Measurements from ENCODE around the gene KRT33A.
A peak's percentile ranks its signal among the peaks of the same experiment; 100 is the strongest.
"Not testable (repeated sequence)": the region's sequence is repeated elsewhere in the genome, so short reads cannot be mapped to it uniquely, and the experiment has no call there.

The KRT33A gene

DNA sequence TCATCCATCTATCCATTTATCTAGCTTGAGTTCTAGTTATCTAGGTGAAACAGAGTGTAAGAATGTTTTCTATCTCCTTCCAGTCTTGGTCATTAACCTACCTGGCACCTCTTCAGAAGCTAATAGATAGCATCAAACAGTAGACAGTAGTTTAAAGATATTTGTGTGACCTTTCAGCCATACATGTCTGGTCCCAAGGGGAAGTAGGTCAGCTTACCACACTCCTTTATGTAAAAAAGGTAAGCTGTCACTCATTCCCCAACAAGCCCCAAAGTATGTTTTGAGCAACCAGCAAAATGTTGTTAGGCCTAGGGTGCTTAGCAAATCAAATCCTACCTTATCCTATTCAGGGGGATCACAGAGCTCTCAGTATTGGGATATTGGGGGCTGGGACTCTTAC lies 15.4 kb upstream of the KRT33A start:
- DNase-seq = no peak

DNA sequence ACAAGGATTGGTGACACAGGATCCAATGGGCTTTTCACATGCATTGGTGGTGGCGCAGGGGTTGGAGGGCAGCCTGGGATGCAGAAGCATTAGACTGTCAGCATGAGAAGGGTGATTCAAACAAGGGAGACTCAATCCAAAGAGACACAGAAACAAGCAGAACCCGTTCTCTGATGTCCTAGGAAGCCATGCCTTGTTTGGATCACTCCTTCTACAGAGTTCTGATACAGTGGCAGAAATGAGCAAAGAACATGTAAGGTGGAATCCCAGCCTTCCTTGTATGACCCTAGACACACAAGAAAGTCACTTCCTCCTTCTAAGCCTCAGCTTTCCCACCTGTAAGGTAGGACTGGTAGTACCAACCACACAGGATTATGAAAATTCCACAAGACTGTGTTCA lies 13.3 kb upstream of the KRT33A start:
- no peak for DNase-seq

DNA sequence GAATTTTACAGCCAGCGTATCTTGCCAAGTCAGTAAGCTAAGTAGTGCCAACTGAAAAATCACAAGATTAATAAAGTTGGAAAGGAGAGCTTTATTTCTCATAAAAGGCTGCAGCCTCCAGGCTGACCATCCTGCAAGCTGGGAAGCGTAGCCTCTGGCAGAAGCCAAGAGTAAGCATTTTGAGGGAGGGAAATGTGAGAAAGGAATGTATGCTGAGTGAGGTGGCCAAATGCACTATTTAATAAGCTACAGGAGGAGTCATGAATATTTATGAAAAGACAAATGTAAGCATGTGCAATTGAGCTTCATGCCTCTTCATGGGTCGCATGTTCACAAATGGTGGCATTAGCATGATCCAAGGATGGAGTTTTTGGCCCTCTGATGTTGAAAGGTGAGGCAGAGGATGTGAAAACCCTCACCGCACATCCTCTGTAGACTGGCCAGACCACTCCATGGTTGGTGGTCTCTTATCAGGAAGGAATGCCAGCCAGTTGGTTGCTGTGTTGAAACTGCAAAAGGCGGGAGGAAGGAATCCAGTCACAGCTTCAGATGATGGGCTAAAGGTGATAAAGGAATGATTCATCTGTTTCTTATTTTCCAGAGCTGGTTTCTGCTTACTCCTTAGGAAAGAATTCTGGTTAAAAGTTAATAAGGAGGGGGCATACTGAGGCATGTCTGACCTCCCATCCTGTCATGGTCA lies 9.8 kb upstream of the KRT33A start:
- no peak for DNase-seq

DNA sequence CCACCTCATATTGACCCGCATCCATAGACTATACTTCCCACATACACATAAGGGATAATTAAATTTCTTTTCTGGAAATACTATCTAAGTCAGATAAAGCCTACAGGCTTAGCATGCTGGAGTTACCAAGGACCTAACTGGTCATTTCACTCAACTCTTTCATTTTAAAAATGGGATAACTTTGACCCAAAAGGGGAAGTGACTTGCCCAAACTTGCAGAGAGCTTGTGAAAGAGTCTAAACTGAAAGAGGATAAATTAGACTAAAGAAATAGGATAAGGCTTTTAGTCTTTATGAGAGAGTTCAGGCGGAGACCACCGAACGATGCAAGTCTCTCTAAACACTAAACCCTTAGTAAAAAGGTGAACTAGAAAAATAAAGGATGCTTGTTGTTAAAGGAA lies 3.9 kb upstream of the KRT33A start:
- DNase-seq = no peak

DNA sequence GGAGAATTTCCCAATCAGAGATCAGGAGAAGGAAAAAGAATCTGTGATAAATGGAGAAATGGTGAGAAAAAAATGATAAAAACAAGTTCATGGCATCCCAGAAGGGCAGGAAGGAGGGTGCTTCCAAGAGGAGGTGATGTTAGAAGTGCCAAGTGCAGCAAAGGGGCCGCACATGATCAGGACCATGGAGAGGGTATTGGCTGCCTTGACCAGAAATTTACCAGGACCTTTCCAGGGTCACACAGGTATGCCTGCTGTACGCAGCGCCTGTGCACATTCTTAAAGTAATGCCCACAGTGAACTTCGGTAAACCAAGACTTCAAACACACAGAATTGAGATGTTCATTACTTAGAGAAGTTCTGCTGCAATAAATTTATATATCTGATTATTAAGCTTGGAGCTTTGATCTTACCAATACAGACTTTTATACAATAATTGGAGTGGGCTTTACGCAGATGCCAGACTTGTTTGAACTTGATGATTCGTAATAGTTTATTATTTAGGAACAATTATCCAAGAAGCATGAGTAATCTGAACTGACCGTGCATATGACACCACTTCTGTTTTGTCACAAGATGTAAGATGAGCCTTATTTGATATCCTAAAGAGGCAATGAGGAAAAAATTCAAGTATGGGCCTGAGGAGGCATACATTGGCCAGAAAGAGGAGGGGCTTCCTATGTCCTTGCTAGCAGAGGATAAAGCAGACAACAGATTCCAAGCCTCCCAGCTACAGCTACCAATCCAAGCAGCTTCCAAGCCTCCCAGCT lies 2.2 kb upstream of the KRT33A start:
- DNase-seq = no peak

DNA sequence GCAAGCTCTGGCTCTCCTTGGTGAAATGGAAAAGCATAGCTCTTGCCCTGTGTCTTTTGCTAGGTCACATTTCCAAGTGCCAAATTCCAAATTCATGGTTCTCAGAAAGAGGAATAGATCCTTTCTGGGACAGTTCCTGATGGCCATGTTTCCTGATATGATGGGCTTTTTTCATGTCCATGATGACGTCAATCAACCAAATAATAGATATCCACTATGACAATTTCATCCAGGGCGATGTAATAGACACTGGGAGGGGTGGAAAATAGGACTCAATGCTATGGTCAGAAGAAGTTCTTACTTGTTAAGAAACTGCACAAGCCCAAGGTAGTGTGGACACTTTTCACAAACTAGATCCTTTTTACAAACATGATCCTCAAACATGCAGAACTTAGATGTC lies 549 bp upstream of the KRT33A start:
- no peak for DNase-seq

DNA sequence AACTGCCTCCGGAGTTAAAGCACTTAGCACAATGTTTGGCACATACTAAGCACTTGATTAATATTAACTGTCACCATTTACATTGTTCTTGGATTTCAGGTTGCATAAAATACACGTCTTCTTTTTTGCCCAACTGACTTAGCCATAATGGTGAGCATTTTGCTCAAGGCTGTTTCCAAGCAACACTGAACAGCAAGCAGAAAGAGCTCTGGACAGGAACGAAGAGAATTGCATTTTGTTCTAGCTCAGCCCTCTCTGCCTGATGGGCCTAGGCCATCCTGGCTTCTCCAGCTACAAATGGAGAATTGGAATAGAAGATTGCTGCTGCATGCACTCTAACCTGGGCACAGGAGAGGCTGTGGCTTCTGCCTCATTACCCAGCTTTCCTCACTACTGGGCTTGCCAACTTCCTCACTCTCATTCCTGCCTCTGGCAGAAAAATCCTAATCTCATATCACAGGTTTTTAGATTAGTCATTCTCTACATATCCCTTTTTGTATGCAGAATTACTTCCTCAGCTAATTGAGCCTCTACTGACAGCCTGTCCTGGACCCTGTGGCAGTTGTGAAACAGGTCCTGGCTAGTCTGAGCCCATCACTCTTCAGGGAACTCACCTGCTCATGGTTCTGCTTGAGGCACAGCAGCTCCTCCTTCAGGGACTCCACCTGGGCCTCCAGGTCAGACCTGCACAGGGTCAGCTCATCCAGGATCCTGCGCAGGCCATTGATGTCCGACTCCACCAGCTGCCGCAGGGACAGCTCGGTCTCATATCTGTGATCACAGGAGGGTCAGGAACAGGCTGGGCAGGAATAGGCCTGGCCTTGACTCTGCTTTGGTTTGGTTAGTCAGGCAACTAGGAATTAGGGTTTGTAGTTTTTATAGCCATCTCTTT lies 2.5 kb downstream of the KRT33A start:
- peak in 1 of 58 donors; percentile 3 for DNase-seq

DNA sequence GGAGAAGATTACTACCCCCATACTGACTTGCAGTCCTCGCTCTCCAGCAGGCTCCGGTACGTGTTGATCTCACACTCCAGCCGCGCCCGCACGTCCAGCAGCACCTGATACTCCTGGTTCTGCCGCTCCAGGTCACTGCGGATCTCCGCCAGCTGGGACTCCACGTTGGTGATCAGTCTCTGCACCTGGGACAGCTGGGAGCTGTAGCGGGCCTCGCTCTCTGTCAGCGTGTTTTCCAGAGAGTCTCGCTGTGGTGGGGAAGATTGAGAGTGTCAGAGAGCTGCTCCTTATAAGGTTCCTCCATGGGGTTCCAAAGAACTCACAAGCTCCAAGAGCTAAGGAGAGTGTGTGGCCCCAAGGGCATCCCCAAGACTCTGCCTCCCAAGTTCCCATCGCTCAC lies 4.2 kb downstream of the KRT33A start:
- DNase-seq = not testable (repeated sequence)

DNA sequence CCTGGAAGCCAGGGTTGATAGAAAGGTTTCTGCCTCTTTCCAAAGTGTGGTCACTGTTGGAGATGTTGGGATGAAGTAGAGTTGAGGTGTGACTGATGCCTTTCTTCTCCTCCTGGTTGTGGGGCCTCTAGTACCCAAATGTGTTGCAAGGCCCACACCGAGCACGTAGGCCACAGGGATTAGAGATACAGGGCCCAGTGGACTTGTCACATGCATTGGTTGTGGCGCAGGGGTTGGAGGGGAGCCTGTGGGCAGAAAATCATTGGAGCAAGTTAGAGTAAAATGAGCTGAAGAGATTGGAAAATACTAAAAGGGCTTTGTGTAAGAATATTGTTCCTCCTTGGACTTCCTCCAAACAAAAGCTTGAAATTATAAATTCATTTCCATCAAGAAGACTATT lies 4.6 kb downstream of the KRT33A start:
- DNase-seq = no peak

DNA sequence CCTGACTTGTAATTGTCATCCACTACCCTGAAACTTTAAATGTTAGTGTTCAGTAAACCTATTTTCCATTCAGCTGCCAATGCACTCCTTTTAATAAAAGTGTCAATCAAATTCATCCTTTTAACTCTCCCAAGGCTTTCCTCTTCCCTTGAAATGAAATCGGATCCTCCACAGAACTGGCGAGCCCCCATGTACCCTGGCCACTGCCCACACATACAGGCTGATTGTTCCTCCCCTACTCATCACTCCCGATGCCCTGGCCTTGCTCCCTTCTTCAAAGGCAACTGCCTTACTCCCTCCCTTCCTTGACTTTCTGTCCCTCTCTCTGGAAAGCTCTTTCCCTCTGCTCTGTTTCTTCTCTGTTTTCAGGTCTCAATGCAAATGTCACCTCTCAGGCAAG lies 7.6 kb downstream of the KRT33A start:
- no peak for DNase-seq

DNA sequence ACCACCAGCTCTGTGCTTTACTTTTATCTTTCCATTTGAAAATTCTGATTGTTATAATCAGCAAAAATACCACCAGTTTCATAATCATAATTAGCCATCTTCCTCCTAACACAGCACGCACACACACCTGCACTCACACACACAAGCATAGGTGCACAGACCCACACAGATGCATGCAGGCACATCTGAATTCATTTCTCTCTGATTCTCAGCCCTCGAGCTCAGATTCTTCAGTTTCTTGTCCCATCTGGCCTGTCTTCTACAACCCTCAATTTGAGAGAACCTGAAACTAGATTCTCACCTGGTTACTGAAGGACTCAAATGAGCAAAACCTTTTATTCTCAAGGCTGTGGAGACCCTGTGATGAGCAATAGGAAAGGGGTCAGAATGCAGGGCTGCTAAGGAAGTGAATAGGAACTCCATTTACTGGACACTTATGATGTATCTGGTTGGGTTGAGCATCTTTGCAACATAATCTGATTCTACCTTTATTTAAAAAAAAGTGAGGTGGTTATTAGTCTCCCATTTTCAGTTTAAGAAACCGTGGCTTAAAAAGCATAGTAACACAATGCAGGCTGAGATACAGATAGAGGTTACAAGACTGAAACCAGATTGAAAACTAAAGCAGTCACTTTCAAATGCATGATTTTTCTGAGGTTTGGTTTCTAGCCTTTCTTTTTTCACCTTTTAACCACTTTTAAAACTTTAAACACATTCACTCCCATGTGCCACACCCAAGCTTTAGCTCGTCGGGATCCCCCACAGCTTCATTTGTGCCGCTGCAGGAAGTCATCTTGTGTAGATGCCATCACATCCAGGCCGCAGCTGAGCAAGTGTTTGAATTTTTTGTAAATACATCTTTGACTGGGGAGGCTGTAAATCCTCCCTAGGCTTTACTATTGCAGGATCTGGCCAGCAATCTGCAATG lies 9.4 kb downstream of the KRT33A start:
- DNase-seq = no peak

DNA sequence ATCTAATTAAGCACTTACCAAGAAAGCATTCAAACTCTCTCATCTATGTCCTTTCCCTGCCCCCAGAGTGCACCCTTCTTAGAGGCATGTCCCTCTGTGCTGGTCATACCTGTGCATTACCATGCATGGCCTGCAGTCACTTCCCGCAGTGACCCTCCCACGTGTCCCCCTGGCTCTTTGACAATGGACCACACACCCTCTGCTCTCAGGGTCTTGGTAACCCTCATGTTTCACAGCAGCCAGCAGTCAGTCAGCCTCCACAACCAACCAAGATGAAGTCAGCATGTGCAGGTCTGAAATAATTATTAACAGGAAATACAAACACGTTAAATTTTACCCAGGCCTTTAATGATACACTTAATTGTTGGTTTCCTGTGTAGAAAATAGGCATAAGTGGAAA lies 10.1 kb downstream of the KRT33A start:
- DNase-seq = no peak

DNA sequence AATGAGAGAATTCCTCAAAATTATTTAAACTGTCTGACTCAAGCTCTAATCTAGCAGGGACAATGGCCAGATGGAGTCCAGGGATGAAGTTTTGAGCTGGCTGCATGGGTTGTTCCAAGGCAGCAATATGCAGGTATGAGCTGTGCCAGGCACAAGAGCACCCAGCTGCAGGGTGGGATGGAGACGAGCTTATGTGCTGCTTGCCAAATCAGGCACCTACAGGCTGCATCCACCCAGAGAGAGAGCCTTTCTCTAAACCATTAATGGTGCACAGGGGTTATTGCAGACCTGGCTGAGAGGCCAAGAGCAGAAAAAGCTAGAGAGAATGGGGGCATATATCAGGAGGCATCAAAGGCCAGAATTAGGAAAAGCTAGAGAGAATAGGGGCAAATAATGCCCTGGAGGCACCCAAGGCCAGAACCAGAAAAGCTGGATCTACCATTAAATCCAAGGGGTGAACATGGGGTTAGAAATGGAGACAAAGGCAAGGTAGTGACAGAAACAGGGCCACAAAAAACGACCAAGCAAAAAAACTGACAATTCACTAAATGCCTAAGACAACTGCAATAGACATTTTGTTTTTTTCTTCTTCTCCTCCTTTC lies 11.0 kb downstream of the KRT33A start:
- no peak for DNase-seq

DNA sequence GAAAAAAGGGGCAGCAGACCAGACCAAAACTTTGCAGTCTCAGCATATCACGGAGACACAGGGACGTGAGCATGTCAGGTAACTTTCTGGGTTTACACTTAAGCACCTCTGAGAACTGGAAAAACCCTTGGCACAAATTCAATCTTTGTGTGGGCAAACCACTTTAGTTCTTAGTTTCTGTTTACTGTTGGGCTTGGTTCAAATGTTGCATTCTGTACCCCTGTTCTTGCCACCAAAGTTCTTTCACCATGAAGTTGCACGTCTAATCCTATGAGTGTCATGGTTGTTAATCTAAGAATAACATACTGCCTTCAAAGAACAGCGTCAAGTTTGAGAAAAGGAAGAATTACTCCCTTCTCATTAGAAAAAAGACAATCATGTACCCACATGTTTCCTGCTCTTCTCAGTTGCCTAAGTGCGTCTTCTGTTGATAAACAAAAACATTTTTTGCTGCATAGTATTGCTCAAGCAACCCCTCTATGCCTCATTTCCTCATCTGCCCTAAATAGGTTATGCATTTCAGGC lies 11.6 kb downstream of the KRT33A start:
- no peak for DNase-seq

DNA sequence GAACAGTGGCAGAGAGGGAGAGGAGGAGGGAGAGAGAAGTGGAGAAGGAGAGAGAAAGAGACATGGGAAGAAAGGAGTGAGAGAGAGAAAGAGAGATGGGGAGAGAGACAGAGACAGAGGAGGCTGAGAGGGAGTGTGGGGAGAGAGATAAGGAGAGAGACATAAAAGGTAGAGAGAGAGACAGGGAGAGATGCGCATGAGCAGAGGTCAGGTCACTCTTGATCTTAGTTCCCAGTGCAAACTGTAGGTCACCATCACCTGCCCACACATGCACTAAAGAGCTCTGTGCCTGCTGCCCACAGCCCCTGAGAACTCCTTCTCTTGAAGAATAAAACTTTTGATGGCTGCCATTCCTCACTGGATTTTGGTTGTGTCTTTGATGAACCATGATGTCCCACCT lies 14.9 kb downstream of the KRT33A start:
- no peak for DNase-seq

DNA sequence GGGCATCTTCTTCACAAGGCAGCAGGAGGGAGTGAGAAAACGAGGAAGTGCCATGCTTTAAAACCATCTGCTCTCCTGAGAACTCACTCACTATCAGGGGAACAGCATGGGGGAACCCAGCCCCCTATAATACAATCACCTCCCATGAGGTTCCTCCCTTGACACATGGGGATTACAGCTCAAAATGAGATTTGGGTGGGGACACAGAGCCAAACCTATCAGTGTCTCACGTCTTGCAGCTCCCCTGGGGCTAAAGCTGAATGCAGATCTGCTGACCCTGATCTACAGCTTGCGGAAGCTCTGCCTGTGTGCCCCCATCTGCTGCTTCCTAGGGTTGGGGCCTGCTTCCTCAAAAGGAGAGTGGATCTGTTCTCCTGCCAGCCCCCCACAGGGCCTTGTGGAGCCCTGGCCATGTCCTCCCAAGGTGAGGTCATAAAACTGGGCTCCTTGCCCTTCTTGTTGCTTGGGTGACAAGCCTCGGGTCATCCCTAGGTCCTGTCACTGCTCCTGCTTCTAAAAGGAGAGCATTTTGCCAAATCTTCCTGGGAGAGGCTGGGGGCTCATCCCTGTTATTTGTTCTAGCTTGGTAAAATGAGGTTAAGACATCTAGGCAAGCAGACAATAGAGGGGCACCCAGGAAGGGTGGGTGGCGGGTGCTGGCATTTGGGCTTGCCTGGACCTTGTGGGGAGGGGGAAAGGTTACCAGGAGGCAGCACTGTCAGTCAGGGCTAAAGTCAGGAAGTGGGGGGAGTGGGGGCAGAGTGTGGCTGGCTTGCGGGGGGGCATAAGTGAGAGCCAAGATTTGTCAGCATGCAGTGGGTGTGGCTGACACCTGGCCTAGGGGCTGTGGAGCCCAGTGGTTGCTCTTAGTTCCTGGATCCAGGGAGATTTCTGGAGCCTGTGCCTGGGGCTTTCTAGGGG lies 16.0 kb downstream of the KRT33A start:
- no peak for DNase-seq

DNA sequence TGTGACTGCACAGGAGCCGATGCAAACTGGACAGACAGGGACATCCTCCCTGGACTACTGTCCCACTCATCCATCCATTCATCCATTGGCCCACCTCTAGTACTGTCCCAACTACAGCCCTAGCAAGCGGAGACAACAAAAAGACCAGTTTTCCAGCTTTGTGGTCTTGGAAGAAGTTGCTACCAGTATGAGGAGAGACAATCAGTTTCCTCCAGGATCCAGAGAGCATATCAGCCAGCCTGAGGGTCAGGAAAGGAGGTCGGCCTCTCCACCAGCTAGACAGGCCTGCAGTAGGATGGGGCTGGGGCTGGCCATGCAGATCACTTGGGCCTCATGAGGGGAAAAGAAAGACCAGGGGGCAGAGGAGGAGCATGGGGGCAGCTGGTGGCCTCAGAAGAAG lies 16.8 kb downstream of the KRT33A start:
- DNase-seq = no peak

DNA sequence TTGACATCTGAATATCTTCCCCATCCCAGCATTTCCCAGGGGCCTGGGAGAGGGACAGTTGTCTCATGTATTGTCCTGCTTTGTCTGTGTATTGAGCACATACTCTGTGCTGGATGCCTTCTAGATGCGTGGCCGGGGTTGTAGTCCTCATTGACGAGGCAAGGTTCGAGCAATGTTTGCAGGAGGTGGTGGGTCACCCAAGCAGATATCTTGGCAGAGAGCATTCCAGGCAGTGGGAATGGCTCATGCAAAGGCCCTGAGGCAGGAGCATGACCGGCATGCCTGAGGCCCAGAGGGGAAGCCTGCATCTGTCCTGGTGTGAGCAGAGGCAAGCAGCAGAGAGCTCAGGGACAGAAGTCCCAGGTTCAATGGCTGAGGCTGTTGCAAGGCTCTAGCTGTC lies 17.5 kb downstream of the KRT33A start:
- no peak for DNase-seq

DNA sequence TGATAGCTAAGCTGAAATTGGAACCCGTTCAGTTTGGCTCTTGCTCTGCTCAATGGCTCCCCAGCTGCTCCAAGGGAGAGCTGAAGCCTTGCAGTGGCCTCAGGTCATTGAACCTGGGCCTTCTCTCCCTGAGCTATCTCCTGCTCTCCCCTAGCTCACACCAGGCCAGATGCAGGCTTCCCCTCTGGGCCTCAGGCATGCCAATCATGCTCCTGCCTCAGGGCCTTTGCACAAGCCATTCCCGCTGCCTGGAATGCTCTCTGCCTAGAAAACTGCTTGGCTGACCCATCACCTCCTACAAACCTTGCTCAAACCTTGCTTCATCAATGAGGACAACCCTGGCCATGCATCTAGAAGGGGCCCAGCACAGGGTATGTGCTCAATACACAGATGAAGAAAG lies 18.4 kb downstream of the KRT33A start:
- DNase-seq = no peak
